GM19043 (cell line): ENCODE measurements around the gene RAB43.

Experiments
- ATAC-seq: cut with Tn5 transposase; IDR thresholded peaks from one replicate; pipeline ENCODE4 v1.9.1; 2021; ENCODE audit warnings: low read depth; ENCODE audit not compliant: unreplicated experiment

Gene RAB43

GRCh38 chr3:129040579-129041300, 80.9 kb downstream of the RAB43 start:
- no peak for ATAC-seq

GRCh38 chr3:129040039-129040336, 81.6 kb downstream of the RAB43 start:
- no peak for ATAC-seq

DNA sequence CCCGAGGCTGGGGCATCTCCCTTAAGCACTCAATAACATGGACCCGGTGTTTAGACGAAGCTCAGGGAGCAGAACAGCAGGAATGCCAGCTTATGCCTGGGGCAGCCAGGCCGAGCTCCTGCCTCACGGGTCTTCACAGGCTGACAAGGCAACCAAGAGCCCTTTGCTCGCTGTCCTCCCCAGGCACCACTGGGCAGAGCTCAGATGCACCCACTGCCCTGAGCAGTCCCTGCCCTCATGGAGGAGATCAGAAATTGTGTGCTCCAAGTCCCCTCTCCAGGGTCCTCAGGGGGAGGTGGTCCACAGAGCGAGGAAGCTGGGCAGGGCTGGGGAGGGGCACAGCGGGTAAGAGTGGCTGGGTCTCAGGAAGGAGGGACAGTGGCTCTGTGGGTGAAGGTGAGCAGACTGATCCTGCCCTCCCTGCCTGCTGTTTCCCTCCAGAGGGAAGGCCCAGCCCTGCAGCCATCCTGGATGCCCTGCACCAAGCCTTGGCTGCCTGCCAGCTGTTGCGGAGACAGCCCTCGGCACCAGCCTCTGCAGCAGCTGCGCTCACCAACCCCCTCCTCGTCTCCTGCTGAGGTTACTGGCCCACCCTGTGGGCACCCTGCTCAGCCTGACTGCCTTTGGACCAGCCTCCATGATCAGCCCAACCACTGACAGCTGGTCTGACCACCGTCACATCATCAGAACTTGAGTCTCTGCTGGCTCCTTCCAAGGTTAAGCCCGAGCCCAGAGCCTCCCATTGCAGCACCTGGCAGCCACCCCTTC, 82.1 kb downstream of the RAB43 start:
- ATAC-seq: no peak

GRCh38 chr3:129038121-129038855, 83.3 kb downstream of the RAB43 start:
- no peak for ATAC-seq
